DOHH2 (cell line): ENCODE results near the gene SYNJ2.

ENCODE experiments used
- H3F3A ChIP-seq: fragments of 200-600 bp; sonication (generic), shearing (Covaris generic); 2 replicates; pipeline ENCODE4 v1.6.0; 2016; ENCODE audit warnings: antibody characterized with exemption, mild to moderate bottlenecking; ENCODE audit not compliant: control insufficient read depth, insufficient read depth
- H3K27ac ChIP-seq: fragments of 200-600 bp; sonication (generic); 2 replicates; pipeline ENCODE4 v1.5.1; 2014; ENCODE audit warnings: low read depth, mild to moderate bottlenecking, low read length, moderate library complexity
- H3K27me3 ChIP-seq: fragments of 200-600 bp; sonication (generic); 2 replicates; pipeline ENCODE4 v1.6.1; 2014; ENCODE audit warnings: mild to moderate bottlenecking, low read length, mixed read lengths; ENCODE audit not compliant: control insufficient read depth
- H3K36me3 ChIP-seq: fragments of 200-600 bp; sonication (generic); 2 replicates; pipeline ENCODE4 v1.6.1; 2014; ENCODE audit warnings: mild to moderate bottlenecking, low read length, moderate library complexity, mixed read lengths; ENCODE audit not compliant: control insufficient read depth
- H3K4me1 ChIP-seq: fragments of 200-600 bp; sonication (generic); 2 replicates; pipeline ENCODE4 v1.6.1; 2014; ENCODE audit warnings: mild to moderate bottlenecking, low read length, mixed read lengths; ENCODE audit not compliant: control insufficient read depth
- H3K4me2 ChIP-seq: fragments of 200-600 bp; sonication (generic); 2 replicates; pipeline ENCODE4 v1.6.0; 2014; ENCODE audit warnings: mild to moderate bottlenecking, low read length, moderate library complexity
- H3K4me3 ChIP-seq: fragments of 200-600 bp; sonication (generic); 2 replicates; pipeline ENCODE4 v1.5.1; 2014; ENCODE audit warnings: mild to moderate bottlenecking, low read length, mixed read lengths
- H3K79me2 ChIP-seq: fragments of 200-600 bp; sonication (generic); 2 replicates; pipeline ENCODE4 v1.6.1; 2014; ENCODE audit warnings: mild to moderate bottlenecking, low read length, mixed read lengths; ENCODE audit not compliant: control insufficient read depth
- H3K9me2 ChIP-seq: fragments of 200-600 bp; sonication (generic); replicated peaks from 2 replicates; pipeline ENCODE4 v1.6.1; 2014; ENCODE audit warnings: mild to moderate bottlenecking, low read length, mixed read lengths; ENCODE audit not compliant: control insufficient read depth
- H3K9me3 ChIP-seq: fragments of 200-600 bp; sonication (generic); 2 replicates; pipeline ENCODE4 v1.6.1; 2014; ENCODE audit warnings: antibody characterized with exemption, low read length, mixed read lengths; ENCODE audit not compliant: control insufficient read depth, insufficient read depth
- H4K20me1 ChIP-seq: fragments of 200-600 bp; sonication (generic); 2 replicates; pipeline ENCODE4 v1.6.0; 2014; ENCODE audit warnings: low read depth, mild to moderate bottlenecking, antibody characterized with exemption, low read length, moderate library complexity; ENCODE audit not compliant: control insufficient read depth, insufficient read depth
- EZH2phosphoT487 ChIP-seq: fragments of 200-600 bp; sonication (generic); IDR thresholded peaks from 2 replicates; pipeline ENCODE4 v1.6.1; 2017; ENCODE audit warnings: borderline replicate concordance, mild to moderate bottlenecking, antibody characterized with exemption, low read length, moderate library complexity, mixed read lengths
- TF ChIP-seq, protein P1 (sequence below): fragments of 200-600 bp; sonication (generic); IDR thresholded peaks from one replicate; pipeline ENCODE4 v1.5.1; 2014; ENCODE audit warnings: antibody characterized with exemption, mild to moderate bottlenecking, low read depth, low read length; ENCODE audit not compliant: poor library complexity, severe bottlenecking

The SYNJ2 gene

DNA sequence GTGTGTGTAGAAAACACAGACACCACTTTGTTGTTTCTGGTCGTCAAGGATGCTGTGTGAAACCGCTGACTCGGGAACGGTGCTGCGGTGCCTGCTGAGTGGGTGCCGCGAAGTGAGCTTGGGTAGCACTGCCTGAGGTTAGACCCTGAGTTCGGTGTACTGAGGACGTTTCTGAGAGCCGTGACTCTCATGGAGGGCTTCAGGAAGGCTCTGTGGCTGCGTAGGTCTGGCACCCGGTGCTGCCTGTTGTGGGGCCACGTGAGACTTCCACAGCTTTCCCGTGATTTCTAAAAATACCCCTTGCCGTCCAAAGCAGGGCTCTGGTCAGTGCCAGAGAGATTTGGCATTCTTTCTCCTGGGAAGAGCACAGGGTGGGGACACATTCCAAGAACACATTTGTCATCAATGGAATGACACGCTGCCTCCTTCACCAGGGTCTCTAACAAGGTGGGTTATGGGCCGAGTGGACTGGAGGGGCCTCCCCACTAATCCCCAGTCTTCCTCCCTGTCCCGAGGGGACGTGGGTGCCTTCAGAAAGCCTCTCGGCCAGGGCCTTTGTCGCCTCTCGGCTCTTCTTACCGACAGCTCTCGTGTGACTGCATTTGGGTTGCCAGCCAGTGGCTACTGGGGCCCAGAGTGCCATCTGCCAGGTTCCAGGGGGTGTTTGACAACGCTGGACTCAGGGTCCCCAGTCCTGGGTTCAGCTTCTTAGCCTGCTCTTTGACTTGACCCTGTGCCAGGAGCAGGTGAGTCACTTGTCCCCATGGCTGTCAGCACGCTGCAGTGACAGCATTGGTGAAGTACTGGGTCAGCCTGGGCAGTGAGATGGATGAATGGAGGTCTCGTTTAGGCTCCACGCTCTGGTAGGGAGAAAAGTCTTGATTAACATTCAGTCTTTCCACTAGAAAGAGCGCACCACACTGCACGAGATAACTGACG lies 62.2 kb downstream of the SYNJ2 start:
- Histone ChIP-seq H3K79me2 (no peaks in the 10 kb centered on the region), H4K20me1 (no peaks in the 10 kb centered on the region), H3K4me2 (no peak overlapping the region), H3K27me3 (peaks cover 12% of the 10 kb centered on the region; the same call in 1 of the 2 replicates), H3F3A (no peaks in the 10 kb centered on the region), H3K9me3 (no peaks in the 10 kb centered on the region), H3K4me3 (no peak overlapping the region), H3K36me3 (no peaks in the 10 kb centered on the region), H3K27ac (no peak overlapping the region), H3K4me1 (no peaks in the 10 kb centered on the region), H3K9me2 (no peaks in the 10 kb centered on the region)
- TF ChIP-seq, protein P1, sequence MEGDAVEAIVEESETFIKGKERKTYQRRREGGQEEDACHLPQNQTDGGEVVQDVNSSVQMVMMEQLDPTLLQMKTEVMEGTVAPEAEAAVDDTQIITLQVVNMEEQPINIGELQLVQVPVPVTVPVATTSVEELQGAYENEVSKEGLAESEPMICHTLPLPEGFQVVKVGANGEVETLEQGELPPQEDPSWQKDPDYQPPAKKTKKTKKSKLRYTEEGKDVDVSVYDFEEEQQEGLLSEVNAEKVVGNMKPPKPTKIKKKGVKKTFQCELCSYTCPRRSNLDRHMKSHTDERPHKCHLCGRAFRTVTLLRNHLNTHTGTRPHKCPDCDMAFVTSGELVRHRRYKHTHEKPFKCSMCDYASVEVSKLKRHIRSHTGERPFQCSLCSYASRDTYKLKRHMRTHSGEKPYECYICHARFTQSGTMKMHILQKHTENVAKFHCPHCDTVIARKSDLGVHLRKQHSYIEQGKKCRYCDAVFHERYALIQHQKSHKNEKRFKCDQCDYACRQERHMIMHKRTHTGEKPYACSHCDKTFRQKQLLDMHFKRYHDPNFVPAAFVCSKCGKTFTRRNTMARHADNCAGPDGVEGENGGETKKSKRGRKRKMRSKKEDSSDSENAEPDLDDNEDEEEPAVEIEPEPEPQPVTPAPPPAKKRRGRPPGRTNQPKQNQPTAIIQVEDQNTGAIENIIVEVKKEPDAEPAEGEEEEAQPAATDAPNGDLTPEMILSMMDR, result no peak
- TF ChIP-seq EZH2phosphoT487, result no peak

DNA sequence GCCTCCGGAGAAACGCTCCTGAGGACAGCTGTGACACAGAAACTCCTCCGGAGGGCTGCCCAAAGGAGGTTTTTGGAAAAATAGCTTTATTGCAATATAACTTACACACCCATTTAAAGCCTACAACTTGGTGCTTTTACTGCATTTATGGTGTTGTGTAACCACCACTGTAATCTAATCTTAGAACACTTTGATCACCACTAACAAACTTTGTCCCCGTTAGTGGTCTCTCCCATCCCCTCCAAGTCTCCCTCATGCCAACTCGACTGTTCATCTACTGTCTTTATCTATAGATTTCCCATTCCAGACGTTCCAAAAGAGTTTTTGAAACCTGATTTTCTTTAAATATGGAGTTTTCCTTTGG lies 62.8 kb downstream of the SYNJ2 start:
- Histone ChIP-seq H4K20me1 (no peaks in the 10 kb centered on the region), H3K4me1 (no peaks in the 10 kb centered on the region), H3K36me3 (no peaks in the 10 kb centered on the region), H3K9me2 (no peaks in the 10 kb centered on the region), H3K27ac (no peak overlapping the region), H3K4me3 (no peak overlapping the region), H3F3A (no peaks in the 10 kb centered on the region), H3K27me3 (peaks cover 12% of the 10 kb centered on the region; the same call in 1 of the 2 replicates), H3K79me2 (no peaks in the 10 kb centered on the region), H3K9me3 (no peaks in the 10 kb centered on the region), H3K4me2 (no peak overlapping the region)
- TF ChIP-seq, protein P1, result no peak
- no peak for TF ChIP-seq EZH2phosphoT487

DNA sequence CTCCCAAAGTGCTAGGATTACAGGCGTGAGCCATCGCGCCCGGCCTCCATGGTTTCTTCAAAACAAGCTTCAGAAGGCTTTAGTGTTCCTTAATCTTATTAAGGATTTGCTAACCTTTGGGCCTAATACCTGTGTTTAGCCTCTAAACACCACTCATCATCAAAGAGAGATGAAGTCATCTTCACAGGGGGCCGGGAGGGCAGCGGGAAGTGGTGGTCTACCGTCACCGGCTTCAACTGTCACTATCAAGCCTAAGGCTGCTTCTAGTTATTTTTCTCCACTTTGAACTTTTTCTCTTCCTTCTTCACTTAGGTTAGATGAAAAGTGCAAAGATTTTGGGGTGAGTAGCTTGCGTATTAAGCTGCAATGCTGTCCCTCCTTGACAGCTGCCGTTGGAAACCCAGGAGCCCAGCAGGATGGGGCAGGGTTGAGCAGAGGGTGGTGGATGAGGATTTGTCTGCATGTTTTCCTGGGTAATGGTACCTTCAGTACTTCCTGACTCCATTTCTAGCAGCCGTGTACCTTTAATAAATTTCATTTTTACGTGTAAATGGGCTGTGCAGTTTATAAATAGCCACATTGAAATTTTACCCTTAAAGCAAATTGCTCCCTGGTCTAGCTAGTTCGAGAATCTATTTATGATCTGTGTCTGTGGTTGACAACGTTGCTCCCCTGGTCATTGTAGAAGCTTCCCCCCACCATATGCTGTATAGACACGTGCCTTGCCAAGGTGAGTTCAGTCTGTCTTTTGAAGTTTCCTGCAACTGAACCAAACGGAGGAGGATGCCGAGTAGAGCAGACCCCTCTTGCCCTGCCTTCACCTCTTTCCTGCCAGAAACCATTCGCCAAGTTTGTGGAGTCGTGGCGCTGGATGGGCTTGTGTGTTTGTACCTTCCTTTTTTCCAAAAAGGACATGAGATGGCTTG lies 64.8 kb downstream of the SYNJ2 start:
- no peak overlapping the region for H3K4me3 ChIP-seq
- H3K9me3 ChIP-seq, result no peaks in the 10 kb centered on the region
- no peak for TF ChIP-seq EZH2phosphoT487
- TF ChIP-seq, protein P1, result no peak
- no peaks in the 10 kb centered on the region for H3K9me2 ChIP-seq
- H3K27ac ChIP-seq, result no peak overlapping the region
- H3K4me1 ChIP-seq, result no peaks in the 10 kb centered on the region
- H3K36me3 ChIP-seq, result no peaks in the 10 kb centered on the region
- H3F3A ChIP-seq, result no peaks in the 10 kb centered on the region
- peaks cover 12% of the 10 kb centered on the region; the same call in 1 of the 2 replicates for H3K27me3 ChIP-seq
- H3K79me2 ChIP-seq, result no peaks in the 10 kb centered on the region
- H3K4me2 ChIP-seq, result no peak overlapping the region
- H4K20me1 ChIP-seq, result no peaks in the 10 kb centered on the region
